ENCODE measurements around the gene APBB2.

Gene APBB2

DNA sequence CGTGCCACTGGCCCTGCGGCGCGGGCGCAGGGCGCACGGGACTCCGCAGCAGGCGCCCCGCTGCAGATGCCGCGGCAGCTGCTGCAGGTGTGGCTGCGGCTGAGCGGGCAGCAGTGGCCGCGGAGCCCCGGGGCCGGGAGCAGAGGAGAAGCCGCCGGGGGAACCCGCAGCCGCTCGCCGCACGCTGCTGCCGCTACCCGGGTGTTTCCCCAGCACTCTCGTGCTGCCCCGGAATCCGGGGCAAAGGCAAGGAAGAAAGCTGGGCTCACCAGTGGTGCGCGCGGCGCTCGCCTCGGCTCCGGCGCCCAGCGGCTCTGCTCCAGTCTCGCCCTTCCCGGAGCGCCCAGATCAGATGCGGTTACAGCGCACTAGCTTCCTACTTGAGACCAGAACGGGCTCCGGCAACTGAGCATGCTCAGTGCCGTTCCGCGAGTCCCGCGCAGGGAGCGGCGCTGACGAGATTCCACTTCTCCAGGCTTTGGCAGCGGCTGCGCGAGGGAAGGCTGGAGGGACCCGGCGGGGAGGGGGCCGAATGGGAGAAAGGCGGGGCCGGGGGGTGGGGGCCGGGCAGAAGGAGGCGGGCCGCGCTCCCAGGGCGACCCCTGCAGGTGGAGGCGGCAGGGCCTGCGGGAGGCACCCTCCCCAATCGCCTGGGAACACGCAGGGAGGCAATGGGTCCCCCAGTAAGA, at the start of gene APBB2:
Gene APBB2 (minus strand): TSS at position 407 of the 689 bp plus-strand sequence. CDS start 181,288 bp downstream, outside the sequence.
- peak; percentile 95 for DNase-seq

DNA sequence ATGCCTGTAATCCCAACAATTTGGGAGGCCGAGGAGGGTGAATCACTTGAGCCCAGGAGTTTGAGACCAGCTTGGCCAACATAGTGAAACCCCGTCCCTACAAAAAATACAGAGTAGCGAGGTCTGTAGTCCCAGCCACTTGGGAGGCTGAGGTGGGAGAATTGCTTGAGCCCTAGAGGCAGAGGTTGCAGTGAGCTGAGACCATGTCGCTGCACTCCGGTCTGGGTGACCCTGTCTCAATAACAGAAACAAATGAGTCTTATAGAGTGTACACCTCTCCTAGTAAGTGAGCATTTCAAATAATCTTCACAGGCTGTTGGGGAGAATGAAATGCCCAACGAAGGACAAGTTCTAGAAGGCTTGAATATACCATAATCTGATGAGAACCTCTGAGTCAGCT, 47.9 kb upstream of the APBB2 start:
- no peak for DNase-seq

DNA sequence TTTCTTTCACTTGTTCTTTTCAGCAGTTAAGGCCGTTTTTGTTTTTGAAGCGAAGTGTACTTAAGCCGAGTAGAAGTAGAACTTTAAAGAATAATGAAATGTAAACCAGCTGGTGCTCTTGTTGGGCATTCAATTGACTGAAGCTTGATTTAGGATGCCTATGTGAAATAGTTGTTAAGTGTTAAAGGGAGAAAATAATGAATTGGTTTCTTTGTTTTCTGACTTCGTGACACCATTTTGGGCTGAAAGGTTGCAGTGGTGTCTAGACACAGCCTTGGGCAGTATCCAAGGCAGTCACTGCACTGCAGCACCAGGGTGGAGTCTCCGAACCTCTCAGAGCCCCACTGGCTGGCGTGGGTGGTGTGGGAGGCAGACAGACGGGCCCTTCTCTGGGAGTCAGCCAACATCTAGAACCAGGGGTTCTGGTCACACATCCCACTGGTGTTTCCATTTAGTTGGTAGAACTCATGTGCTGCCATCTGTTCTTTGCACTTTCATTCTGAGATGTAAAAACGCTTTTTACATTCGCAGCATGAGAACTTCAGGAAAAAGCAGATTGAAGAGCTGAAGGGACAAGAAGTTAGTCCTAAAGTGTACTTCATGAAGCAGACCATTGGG, 45.9 kb upstream of the APBB2 start:
- DNase-seq: no peak

DNA sequence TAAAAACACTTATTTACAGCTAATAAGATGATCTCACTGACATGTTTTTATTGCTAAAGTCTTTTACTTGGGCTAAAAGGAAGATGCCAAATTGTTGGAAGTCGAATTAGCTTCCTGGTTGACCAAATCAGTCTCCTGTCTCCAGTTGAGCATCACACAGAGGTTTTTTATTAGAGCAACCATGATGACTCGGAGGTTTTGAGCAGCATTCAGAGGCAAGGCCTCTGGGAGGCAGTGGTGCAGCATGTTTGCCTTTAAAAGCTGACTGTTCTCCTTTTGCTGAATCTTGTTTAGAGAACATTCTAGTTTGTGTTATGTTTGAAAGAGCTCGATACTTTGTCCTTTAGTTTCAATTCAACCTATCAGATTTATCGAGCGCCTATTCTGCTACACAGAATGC, 44.4 kb upstream of the APBB2 start:
- no peak for DNase-seq

DNA sequence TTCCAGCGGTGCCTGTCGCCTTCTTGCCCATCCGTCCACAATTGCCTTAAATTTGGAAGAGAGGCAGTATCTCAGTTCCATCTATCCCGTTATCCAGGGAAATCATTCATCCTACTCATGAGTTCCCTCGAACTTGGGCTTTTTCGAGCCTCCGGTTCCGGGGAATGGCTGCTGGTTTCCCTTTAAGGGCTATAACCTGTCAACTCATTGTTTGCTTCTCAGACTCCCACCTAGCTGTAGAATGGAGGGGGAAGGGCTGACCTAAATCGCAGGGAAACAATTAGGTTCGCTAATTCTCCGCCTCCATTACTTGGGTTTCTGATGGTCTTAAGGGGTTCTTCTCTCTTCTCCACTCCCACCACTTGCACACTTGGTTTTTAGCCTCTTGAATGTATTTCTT, 43.6 kb upstream of the APBB2 start:
- no peak for DNase-seq

DNA sequence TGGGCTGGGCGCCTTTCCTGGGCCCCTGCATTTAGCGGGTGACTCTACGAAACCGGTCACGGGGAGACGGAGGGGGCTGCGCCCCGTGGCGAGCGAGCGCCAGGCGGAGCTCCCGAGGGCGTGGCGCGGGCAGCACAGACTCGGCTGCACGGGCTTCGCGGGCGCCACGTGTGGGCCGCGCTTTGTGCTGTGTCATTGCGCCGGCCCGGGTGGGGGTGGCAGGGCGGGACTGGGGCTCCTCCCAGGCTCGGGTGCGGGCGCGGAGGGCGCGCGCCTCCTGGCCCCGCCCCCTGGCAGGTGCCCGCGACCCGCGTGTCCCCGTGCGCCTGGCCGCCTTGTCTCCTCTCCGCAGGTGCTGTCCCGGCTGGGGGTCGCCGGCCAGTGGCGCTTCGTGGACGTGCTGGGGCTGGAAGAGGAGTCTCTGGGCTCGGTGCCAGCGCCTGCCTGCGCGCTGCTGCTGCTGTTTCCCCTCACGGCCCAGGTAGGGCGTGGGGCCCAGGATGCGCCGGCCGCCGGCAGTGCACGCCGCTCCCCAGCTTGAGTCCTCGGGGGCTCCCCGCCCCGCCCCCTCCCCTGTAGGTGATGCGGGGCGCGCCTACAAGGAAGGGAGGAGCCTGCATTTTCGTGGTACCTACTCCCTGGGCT, 43.0 kb upstream of the APBB2 start:
- peak; percentile 39 for DNase-seq

DNA sequence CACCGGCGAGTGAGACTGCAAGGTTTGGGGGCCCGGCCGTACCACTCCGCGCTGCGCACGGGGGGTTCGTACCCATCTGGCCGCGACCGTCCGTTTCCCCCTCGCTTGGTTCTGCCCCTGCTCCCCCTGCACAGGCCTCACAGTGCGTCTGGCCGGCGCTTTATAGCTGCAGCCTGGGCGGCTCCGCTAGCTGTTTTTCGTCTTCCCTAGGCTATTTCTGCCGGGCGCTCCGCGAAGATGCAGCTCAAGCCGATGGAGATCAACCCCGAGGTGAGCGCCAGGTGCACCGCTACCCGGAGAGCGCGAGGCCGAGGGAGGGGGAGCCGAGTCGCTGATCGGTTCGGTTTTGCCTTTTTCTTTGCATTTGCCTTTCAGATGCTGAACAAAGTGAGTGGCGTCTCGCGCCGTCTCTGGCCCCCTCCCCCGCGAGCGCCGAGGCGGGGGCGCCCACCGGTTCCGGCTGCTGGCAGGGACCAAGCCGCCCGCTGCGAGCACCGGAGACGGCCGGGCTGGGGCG, 42.5 kb upstream of the APBB2 start, which contains the start of gene UCHL1:
Gene UCHL1 (plus strand): TSS at position 189 of the 517 bp plus-strand sequence. CDS start 49 bp downstream, at position 238.
- DNase-seq: peak; percentile 83

DNA sequence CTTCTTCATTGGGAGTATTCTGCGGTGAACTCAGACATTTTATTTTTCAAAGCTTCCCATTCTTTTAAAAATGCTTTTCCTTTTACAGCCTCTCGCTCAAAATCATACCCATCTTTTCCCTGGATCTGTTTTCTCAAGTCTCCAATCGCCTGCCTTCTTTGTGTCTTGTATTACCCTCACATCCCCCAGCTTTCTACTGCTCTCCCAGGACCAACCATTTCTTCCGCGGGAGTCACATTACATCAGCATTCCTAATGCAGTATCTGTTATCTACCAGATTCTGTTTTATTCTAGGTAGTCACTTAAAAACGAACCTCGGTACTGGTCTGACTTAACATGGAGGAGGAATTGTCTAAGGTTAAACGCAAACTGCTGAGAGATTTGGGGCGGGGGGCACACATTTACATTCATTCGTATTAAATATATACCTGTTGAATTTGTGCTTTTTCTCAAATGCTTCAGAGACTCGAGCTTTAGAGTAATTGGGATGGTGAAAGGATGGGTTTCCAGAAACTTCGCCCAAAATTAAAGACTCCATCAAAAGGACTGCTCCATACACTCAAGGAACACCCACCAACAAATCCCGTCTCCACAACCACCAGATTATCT, 41.9 kb upstream of the APBB2 start:
- DNase-seq: no peak

DNA sequence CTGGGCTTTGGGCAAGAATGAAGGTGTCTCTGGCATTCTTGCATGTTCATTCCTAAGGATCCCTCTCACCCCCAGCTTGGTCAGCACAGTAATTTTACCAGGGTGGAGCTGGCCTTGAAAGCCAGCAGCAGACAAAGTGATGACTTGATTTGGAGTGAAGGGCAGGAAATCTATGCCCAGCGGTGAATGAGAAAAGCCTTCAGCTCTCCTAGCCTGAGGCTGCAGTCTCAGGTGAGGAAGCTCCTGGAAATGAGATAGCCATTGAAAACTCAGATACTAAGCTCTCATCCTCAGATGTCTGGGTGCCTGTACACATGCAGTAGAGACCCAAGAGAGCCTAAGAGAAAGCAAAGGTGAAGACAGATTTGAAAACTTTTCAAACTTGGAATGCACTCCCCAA, 31.6 kb upstream of the APBB2 start:
- DNase-seq: no peak

DNA sequence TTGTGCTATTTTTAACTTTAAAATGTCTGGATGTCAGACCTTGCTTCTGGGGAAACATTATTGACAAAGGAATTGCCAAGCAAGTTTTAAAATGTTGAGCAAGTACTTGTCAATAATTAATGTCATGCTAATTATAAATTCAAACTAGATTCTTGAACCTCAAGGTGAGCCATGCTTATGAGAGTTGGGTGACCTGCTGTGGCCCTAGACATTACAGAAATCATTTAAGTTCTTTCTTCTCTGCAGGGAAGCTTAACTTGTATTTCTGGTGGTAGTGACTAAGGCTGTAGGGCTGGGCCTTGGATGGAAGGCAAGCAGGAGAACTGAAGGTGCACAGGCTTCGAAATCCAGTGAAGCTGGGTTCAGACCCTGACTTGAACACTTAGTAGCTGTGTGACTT, 27.6 kb upstream of the APBB2 start:
- no peak for DNase-seq

DNA sequence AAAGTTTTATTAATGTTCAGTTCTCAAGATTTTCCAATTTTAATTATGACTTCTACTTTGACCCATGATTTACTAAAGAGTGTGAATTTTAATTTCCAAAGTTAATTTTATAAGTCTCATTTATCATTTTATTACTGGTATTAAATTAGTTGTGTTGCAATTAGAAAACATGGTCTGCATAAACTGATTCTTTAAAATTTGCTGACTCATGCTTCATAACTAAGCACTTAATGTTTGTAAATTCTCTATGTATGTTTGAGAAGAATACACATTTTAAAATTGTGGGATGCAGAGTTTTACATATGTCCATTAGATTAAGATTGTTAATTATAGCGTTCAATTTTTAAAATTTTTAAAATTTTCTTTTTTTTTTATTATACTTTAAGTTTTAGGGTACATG, 22.2 kb upstream of the APBB2 start:
- DNase-seq: no peak

DNA sequence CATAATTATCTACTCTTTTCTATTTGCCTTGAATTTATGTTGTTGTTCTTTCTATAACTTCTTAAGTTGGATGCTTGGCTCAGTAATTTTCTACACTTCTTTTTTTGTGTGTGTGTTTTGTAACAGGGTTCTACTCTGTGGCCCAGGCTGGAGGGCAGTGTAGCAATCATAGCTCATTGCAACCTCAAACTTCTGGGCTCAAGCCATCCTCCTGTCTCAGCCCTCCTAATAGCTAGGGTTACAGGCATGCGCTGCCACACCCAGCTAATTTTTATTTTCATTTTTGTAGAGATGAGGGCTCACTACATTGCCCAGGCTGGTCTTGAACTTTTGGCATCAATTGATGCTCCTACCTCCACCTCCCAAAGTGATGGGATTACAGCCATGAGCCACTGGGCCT, 21.7 kb upstream of the APBB2 start:
- no peak for DNase-seq

DNA sequence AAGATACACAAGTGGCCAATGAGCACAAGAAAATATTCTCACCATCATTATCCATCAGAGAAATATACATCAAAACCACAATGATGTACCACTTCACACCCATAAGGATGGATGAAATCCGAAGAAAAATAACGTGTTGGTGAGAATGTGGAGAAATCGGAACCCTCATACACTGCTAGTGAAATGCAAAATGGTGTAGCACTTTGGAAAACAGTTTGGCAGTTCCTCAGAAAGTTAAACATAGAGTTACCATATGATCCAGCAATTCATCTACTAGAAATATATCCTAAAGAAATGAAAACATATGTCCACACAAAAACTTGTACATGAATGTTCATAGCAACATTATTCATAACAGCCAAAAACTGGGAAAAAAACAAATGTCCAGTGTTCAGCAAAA, 18.5 kb upstream of the APBB2 start:
- DNase-seq: no peak

DNA sequence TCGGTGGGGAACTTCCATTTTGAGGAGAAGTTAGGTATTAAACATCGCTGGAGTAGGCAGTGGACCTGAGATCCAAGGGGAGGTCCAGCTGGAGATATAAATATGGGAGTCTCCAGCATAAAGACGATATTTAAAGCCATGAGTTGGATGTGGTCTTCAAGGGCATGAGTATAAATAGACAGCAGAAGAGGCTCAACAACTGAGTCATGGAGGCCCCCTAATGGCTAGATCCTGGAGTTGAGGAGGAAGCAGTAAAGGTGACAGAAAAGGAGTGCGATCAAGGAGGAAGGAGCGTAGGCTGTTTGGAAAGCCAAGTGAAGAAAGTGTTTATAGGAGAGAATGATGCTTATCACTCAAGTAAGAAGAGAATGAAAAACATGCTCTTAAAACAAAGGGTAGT, 18.1 kb upstream of the APBB2 start:
- DNase-seq: no peak

DNA sequence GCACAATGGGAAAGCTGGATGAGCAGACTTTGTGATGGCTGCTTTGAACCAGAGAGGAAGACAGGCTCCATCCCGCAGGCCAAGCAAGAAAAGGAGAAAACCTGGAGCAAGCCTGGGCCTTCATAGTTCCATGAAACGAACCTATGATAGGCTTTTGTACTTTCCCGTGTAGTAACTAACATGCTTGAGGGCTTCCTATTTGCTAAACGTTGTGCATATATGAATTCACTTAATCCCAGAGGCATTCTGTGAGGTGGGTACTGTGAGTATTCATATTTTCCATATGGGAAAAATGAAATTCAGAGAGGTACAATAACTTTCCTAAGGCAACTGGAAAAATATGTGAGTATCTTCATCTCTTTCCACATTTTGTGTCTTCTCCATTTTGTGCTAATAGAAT, 13.6 kb upstream of the APBB2 start:
- no peak for DNase-seq

DNA sequence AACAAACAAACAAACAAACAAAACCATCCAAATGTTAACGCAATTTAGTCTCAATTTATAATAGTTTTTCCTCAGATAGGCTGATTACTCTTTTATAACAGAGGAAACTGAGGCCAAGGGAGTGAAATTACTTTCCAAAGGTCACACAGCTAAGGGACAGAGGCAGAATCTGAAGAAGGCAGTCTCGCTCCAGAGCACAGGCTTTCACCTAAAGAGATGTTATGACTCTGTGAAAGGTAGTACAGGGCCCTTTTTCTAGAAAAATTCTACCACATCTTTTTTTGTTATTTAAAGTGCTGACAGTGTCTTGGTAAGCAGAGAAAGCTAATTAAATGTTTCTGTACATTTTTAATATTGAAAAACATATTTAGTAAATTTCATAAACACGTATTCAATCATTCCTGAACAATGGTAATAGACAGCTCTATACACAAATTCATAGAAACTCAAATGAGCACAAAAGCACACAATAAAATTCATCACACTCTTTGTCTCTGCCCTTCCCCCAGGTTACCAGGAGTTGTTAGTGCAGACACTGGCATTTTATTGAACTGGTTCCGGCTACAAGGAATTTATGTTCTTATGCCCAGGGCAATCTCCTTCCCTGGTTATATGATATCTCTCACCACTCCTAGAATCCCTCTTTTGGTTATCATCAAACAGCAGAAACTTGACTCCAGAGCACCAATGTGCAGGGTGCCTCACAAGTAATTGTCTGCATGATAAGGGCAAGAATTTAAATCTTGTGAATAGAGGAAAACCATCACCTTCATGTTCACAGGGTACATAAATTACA, 7.7 kb upstream of the APBB2 start:
- no peak for DNase-seq

DNA sequence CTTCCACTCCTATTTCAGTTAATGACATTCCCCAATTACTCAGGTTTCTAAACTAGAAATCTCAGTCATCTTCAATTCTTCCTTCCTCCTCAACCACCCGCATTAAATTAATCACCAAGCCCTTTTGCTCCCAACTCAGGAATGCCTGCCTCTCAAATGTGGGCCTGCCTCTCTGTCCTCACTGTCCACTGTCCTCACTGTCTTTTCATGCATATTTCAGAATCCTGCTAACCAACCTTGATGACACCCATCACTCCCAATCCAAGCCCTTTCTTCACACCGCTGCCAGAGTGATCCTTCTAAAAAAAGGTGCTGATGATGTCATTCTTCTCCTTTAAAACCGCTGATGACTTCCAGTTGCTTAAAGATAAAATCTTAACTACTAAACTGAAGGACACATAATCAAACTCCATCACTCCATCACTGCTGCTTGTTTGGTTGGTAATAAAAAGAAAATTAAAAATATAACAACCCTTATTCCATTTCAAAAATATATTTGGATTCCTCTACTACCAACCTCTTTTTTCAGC, 5.1 kb upstream of the APBB2 start:
- no peak for DNase-seq

DNA sequence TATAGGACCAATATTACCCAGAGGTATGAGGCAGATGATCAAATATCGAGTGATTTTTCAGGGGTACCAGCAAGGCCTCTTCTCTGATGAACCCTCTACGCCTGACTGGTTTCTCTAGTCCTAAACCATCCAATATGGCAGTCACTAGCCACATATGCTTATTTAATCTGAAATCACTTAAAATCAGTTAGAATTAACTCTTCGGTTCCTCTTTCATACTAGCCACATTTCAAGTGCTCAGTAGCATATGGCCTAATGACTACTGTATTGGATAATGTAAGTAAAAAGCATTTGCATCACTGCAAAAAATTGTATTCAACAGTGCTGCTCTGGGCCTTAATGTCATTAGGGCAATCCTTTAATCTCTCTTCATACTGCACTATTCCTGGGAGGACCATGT, 4.4 kb upstream of the APBB2 start:
- DNase-seq: no peak

DNA sequence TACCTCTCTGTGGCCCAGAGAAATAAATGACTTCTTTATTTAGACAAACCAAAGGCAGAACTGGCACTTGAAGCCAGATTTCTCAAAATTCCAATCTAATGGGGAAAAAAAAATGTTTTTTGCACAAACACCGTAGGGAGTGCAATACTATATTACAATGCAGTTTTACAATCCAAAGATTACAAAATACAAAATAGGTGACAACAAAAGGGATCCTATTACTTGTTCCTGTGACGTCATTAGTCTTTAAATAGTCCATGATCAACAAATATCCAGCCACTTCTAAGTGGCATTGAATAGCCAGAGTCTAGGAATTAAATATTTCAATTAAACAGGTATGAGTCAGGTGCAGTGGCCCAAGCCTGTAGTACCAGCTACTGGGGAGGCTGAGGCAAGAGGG, 3.0 kb upstream of the APBB2 start:
- no peak for DNase-seq

DNA sequence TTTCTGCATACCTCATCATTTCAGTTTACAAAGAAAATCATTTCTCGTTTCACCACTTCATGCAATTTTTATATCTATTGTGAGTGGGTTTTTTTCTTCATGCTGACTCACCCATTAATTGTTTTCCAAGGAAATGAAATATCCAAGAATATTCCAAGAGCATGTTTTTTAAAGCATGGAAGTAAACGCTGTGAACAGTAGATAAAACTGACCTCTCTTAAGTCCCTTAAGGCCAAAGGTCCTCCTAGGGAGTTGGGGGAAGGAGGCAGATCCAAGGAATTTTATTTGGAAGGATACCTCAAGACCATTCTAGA, 2.6 kb upstream of the APBB2 start:
- DNase-seq: no peak

DNA sequence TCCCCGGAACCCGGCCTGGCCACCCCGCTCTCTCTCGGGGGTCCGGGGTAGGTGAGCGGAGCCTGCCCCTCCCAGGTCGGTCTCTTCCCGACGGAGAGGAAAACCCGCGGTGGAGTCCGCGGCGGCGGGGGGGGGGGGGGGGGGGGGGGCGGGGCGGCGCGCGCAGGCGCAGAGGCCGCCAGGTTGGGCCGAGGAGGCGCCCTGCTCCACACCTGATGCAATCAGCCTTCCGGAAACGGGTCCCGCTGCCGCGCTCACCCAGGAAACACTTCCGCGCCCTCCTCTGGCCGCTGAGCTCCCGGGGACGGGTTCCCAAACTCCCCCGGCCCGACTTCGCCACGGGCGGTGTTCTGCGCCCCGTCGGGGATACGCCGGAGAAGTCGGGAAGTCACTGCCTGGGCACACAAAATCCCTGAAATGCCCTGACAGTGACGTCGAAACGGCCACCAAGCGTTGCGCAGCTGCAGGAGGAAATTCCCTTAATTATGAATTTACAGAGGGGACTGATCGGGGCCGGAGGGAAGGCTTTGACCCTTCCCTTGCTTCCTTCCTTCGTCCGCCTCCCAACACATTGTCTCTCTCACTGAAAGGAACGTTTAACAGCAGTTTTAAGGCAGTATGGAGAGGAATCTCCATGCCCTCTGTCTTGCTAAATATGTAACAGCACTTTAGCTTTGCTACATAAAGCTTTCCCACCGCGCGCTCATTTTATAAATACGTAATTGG, 2.1 kb upstream of the APBB2 start:
- DNase-seq: peak; percentile 62

DNA sequence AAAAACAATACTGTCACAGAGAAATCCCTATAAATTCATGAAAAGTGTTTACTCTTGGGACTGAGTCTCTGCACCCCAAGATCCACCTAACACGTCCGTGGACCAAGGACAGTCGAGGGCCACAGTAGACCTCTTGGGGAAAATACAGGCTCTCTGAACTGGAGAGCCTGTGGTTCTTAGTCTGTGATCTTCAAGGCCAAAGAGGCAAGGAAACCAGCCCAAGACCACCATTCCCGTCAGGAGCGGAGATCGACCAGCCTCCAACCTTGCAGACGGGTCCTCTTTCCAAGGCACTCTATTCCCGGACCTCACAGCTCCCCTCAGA, 1.6 kb upstream of the APBB2 start:
- DNase-seq: no peak
